ENCODE measurements around the gene PTK7.
"Not testable (repeated sequence)": the region's sequence is repeated elsewhere in the genome, so short reads cannot be mapped to it uniquely, and the experiment has no call there.

The PTK7 gene

GRCh38 chr6:43138267-43138666, 62.2 kb downstream of the PTK7 start:
- DNase-seq (ENCODE audit: extremely low read depth, low read depth): no peak
- no peak for TF ChIP-seq CTCF (IDR thresholded peaks at IDR 0.05; ENCODE audit: low read depth, low read length, missing control alignments)
- H3K4me3 ChIP-seq (replicated peaks; ENCODE audit: low read depth, low read length): no peak overlapping the region

GRCh38 chr6:43139973-43140372, 63.9 kb downstream of the PTK7 start:
- DNase-seq (ENCODE audit: extremely low read depth, low read depth); H3K4me3 ChIP-seq (replicated peaks; ENCODE audit: low read depth, low read length): not testable (repeated sequence)

- no peak overlapping the region for H3K4me3 ChIP-seq (replicated peaks; ENCODE audit: low read depth, low read length)
- no peak for DNase-seq (ENCODE audit: extremely low read depth, low read depth)
- TF ChIP-seq CTCF (IDR thresholded peaks at IDR 0.05; ENCODE audit: low read depth, low read length, missing control alignments): no peak
Measured at GRCh38 chr6:43141644-43142043, 65.5 kb downstream of the PTK7 start.

- H3K4me3 ChIP-seq (replicated peaks; ENCODE audit: low read depth, low read length): no peak overlapping the region
- no peak for DNase-seq (ENCODE audit: extremely low read depth, low read depth)
- no peak for TF ChIP-seq CTCF (IDR thresholded peaks at IDR 0.05; ENCODE audit: low read depth, low read length, missing control alignments)
Measured at GRCh38 chr6:43142101-43142500, 66.0 kb downstream of the PTK7 start.

- DNase-seq (ENCODE audit: extremely low read depth, low read depth): peak; percentile 74
- peak; percentile 96 for TF ChIP-seq CTCF (IDR thresholded peaks at IDR 0.05; ENCODE audit: low read depth, low read length, missing control alignments)
- no peak overlapping the region for H3K4me3 ChIP-seq (replicated peaks; ENCODE audit: low read depth, low read length)
Measured at GRCh38 chr6:43143235-43144128, 67.4 kb downstream of the PTK7 start.

GRCh38 chr6:43144879-43145278, 68.8 kb downstream of the PTK7 start:
- no peak for TF ChIP-seq CTCF (IDR thresholded peaks at IDR 0.05; ENCODE audit: low read depth, low read length, missing control alignments)
- DNase-seq (ENCODE audit: extremely low read depth, low read depth): no peak
- no peak overlapping the region for H3K4me3 ChIP-seq (replicated peaks; ENCODE audit: low read depth, low read length)

- no peak for DNase-seq (ENCODE audit: extremely low read depth, low read depth)
- TF ChIP-seq CTCF (IDR thresholded peaks at IDR 0.05; ENCODE audit: low read depth, low read length, missing control alignments): no peak
- no peak overlapping the region for H3K4me3 ChIP-seq (replicated peaks; ENCODE audit: low read depth, low read length)
Measured at GRCh38 chr6:43146261-43146660, 70.1 kb downstream of the PTK7 start.

Data from HFF-Myc (cell line).